ENCODE results near the gene PPA2. TPM values are rescaled to one million over a fixed set of nuclear protein-coding genes. Genes with fewer than 3 reads are reported as not detected.
A peak's percentile ranks its signal among the peaks of the same experiment; 100 is the strongest.

The PPA2 gene
- total and polyA plus RNA-seq, 2 donors (not counting 1 experiment from before 2014, with no cell fraction given): 26.9 to 51.5 TPM

GRCh38 chr4:105471566-105472176, 2.2 kb downstream of the PPA2 start:
- Histone ChIP-seq H3K4me2 (replicated peaks; ENCODE audit: low read depth, low read length, poor library complexity, severe bottlenecking) (peak overlapping the region; percentile 79), H3K27ac (ENCODE audit: low read length in 2 of 2) (no peak overlapping the region), H2AFZ (ENCODE audit: insufficient read depth, low read depth, low read length, poor library complexity, severe bottlenecking) (no peak overlapping the region), H4K20me1 (ENCODE audit: control insufficient read depth, insufficient read depth, low read length, poor library complexity, severe bottlenecking) (peaks cover 43% of the 10 kb centered on the region), H3K4me3 (ENCODE audit: control extremely low read depth in 1 of 5, extremely low read depth in 1 of 5, insufficient read depth in 1 of 5, low read depth in 2 of 5, low read length in 4 of 5) (no peak overlapping the region), H3K9me3 (ENCODE audit: control extremely low read depth in 1 of 3, control insufficient read depth in 2 of 3, insufficient read depth in 1 of 3, low read length in 2 of 3) (no peaks in the 10 kb centered on the region), H3K4me1 (ENCODE audit: control insufficient read depth in 2 of 2, insufficient read depth in 2 of 2, low read length in 2 of 2) (peaks cover 17 to 23% of the 10 kb centered on the region in 2 donors), H3K36me3 (replicated peaks in 1 of 2; ENCODE audit: control extremely low read depth in 1 of 2, control insufficient read depth in 1 of 2, extremely low read depth in 1 of 2, insufficient read depth in 2 of 2, low read length in 1 of 2) (peaks cover 0 to 14% of the 10 kb centered on the region in 2 experiments), H3K79me2 (ENCODE audit: control insufficient read depth, insufficient read depth, low read length) (peaks cover 56% of the 10 kb centered on the region), H3K27me3 (replicated peaks in 1 of 4; ENCODE audit: control extremely low read depth in 1 of 4, control insufficient read depth in 3 of 4, insufficient read depth in 4 of 4, low read length in 3 of 4) (peaks cover 0 to 4% (median 0%) of the 10 kb centered on the region in 4 experiments), H3K9ac (ENCODE audit: low read length) (no peak overlapping the region)
- Mint-ChIP-seq H3K4me3 (peak overlapping the region; percentile 75), H3K9me3 (ENCODE audit: insufficient read depth) (no peaks in the 10 kb centered on the region), H3K27ac (peak overlapping the region; percentile 42), H3K4me1 (peaks cover 43% of the 10 kb centered on the region), H3K27me3 (no peaks in the 10 kb centered on the region)
- intact Hi-C loops (cut with micrococcal nuclease): loop anchor here (1.0 to 5.0 kb wide), 3 partner anchors 330 to 729 kb away; no protein-coding TSS in a partner anchor
- DNase-seq (peak; percentile 83), ATAC-seq (ENCODE audit: low read depth) (peak; percentile 32)
- ChIA-PET POLR2A (no interaction called here), CTCF (interaction anchor here (1.0 to 4.4 kb wide), 13 partner anchors 11 to 649 kb away, joined by 3 to 79 read pairs (median 4); partner anchors contain the start of genes GSTCD and INTS12)
- 30% methylated on average over 7 of the region's 10 CpGs for WGBS (ENCODE audit: insufficient coverage)
- TF ChIP-seq EZH2 (IDR thresholded peaks at IDR 0.05; ENCODE audit: borderline replicate concordance, insufficient read depth, low read depth, low read length, poor library complexity, severe bottlenecking): no peak
- TF ChIP-seq, protein P1, sequence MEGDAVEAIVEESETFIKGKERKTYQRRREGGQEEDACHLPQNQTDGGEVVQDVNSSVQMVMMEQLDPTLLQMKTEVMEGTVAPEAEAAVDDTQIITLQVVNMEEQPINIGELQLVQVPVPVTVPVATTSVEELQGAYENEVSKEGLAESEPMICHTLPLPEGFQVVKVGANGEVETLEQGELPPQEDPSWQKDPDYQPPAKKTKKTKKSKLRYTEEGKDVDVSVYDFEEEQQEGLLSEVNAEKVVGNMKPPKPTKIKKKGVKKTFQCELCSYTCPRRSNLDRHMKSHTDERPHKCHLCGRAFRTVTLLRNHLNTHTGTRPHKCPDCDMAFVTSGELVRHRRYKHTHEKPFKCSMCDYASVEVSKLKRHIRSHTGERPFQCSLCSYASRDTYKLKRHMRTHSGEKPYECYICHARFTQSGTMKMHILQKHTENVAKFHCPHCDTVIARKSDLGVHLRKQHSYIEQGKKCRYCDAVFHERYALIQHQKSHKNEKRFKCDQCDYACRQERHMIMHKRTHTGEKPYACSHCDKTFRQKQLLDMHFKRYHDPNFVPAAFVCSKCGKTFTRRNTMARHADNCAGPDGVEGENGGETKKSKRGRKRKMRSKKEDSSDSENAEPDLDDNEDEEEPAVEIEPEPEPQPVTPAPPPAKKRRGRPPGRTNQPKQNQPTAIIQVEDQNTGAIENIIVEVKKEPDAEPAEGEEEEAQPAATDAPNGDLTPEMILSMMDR (IDR thresholded peaks at IDR 0.05): peak; percentile 79

DNA sequence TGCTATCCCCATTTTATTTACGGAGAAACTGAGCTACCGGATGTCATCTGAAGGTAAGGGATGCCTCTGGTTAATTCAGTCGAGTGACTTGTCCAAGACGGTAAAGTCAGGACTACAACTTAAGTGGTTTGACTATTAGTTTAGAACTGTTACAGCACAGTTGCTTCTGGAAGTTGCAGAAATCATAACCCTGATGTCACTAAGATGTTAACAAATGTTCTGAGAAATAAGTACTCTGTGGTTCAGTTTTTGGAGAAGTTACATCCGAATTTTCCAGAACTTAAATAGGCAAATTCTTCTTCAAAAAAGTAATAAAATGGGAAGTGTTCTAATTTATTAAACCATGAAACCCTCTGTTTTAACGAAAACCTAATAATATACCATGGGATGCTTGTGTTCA, 3.1 kb downstream of the PPA2 start:
- no peak overlapping the region for H3K4me3 ChIP-seq (ENCODE audit: control extremely low read depth in 1 of 5, extremely low read depth in 1 of 5, insufficient read depth in 1 of 5, low read depth in 2 of 5, low read length in 4 of 5)
- H3K27me3 Mint-ChIP-seq: no peaks in the 10 kb centered on the region
- intact Hi-C loops (cut with micrococcal nuclease): loop anchor here (1.0 to 5.0 kb wide), 3 partner anchors 329 to 728 kb away; no protein-coding TSS in a partner anchor
- H3K36me3 ChIP-seq (replicated peaks in 1 of 2; ENCODE audit: control extremely low read depth in 1 of 2, control insufficient read depth in 1 of 2, extremely low read depth in 1 of 2, insufficient read depth in 2 of 2, low read length in 1 of 2): peaks cover 0 to 19% of the 10 kb centered on the region in 2 experiments
- peaks cover 43% of the 10 kb centered on the region for H3K4me1 Mint-ChIP-seq
- no peak overlapping the region for H3K27ac Mint-ChIP-seq
- no peak overlapping the region for H3K4me3 Mint-ChIP-seq
- TF ChIP-seq, protein P1 (IDR thresholded peaks at IDR 0.05): no peak
- TF ChIP-seq EZH2 (IDR thresholded peaks at IDR 0.05; ENCODE audit: borderline replicate concordance, insufficient read depth, low read depth, low read length, poor library complexity, severe bottlenecking): no peak
- peaks cover 52% of the 10 kb centered on the region for H4K20me1 ChIP-seq (ENCODE audit: control insufficient read depth, insufficient read depth, low read length, poor library complexity, severe bottlenecking)
- H2AFZ ChIP-seq (ENCODE audit: insufficient read depth, low read depth, low read length, poor library complexity, severe bottlenecking): no peak overlapping the region
- ChIA-PET POLR2A (no interaction called here), CTCF (interaction anchor here (0.9 to 4.4 kb wide), 10 partner anchors 9 to 332 kb away, joined by 3 to 79 read pairs (median 4); partner anchors contain the start of genes GSTCD and INTS12)
- 94% methylated on average over 3 of the region's 6 CpGs for WGBS (ENCODE audit: insufficient coverage)
- H3K9me3 Mint-ChIP-seq (ENCODE audit: insufficient read depth): no peaks in the 10 kb centered on the region
- no peak overlapping the region for H3K4me2 ChIP-seq (replicated peaks; ENCODE audit: low read depth, low read length, poor library complexity, severe bottlenecking)
- H3K79me2 ChIP-seq (ENCODE audit: control insufficient read depth, insufficient read depth, low read length): peaks cover 63% of the 10 kb centered on the region
- peaks cover 17 to 23% of the 10 kb centered on the region in 2 donors for H3K4me1 ChIP-seq (ENCODE audit: control insufficient read depth in 2 of 2, insufficient read depth in 2 of 2, low read length in 2 of 2)
- DNase-seq (no peak), ATAC-seq (ENCODE audit: low read depth) (no peak)
- peaks cover 0 to 4% (median 0%) of the 10 kb centered on the region in 4 experiments for H3K27me3 ChIP-seq (replicated peaks in 1 of 4; ENCODE audit: control extremely low read depth in 1 of 4, control insufficient read depth in 3 of 4, insufficient read depth in 4 of 4, low read length in 3 of 4)
- H3K9me3 ChIP-seq (ENCODE audit: control extremely low read depth in 1 of 3, control insufficient read depth in 2 of 3, insufficient read depth in 1 of 3, low read length in 2 of 3): no peaks in the 10 kb centered on the region
- H3K9ac ChIP-seq (ENCODE audit: low read length): no peak overlapping the region
- H3K27ac ChIP-seq (ENCODE audit: low read length in 2 of 2): no peak overlapping the region

All from B cell (primary cell).